IMR-90 (cell line): ENCODE measurements around the gene C6orf141. TPM values are rescaled to one million over a fixed set of nuclear protein-coding genes. Genes with fewer than 3 reads are reported as not detected.

ENCODE experiments used
- ATAC-seq: fragments of 200-7000 bp; cut with Tn5 transposase; 2 replicates; pipeline ENCODE4 v1.9.1; 2020; ENCODE audit warnings: low read depth, mild to moderate bottlenecking, moderate library complexity
- BruUV-seq: library from RNA; stranded (reverse); fragments of 400-500 nt; replicated peaks from 2 replicates; lab custom pipeline; 2021; lab: Mats Ljungman, UMichigan
- CTCF ChIA-PET: fragments of 300-600 bp; formaldehyde crosslinking; extraction: SDS; loops from one replicate; lab custom pipeline; 2021; ENCODE audit warnings: antibody characterized with exemption; lab: Yijun Ruan, JAX
- POLR2A ChIA-PET: fragments of 300-600 bp; sonication (Branson Sonifier 250); formaldehyde crosslinking; loops from one replicate; lab custom pipeline; 2022; ENCODE audit warnings: antibody characterized with exemption; ENCODE audit not compliant: unreplicated experiment; lab: Charles Lee
- DNase-seq: peaks from one replicate; pipeline ENCODE4 v3.0.0; 2013
- H2AFZ ChIP-seq: replicated peaks from 2 replicates; pipeline ENCODE3; 2013; ENCODE audit warnings: low read length, mild to moderate bottlenecking; ENCODE audit not compliant: poor library complexity
- H2AK5ac ChIP-seq: 2 replicates; pipeline ENCODE4 v1.6.1; 2013; ENCODE audit warnings: low read depth, low read length, inconsistent platforms
- H2AK9ac ChIP-seq: replicated peaks from 2 replicates; pipeline ENCODE3; 2013; ENCODE audit warnings: mild to moderate bottlenecking, low read depth, low read length, moderate library complexity; ENCODE audit not compliant: poor library complexity
- H2BK120ac ChIP-seq: 2 replicates; pipeline ENCODE4 v1.6.1; 2013; ENCODE audit warnings: low read depth, low read length, inconsistent platforms
- H2BK15ac ChIP-seq: 3 replicates; pipeline ENCODE4 v1.6.1; 2013; ENCODE audit warnings: low read depth, low read length, inconsistent platforms
- H2BK20ac ChIP-seq: 2 replicates; pipeline ENCODE4 v1.6.1; 2013; ENCODE audit warnings: low read depth, mild to moderate bottlenecking, inconsistent platforms, low read length, moderate library complexity
- H2BK5ac ChIP-seq: 2 replicates; pipeline ENCODE4 v1.6.1; 2013; ENCODE audit warnings: mild to moderate bottlenecking, low read depth, low read length, inconsistent platforms; ENCODE audit not compliant: poor library complexity, severe bottlenecking
- H3K14ac ChIP-seq: replicated peaks from 2 replicates; pipeline ENCODE4 v1.6.1; 2013; ENCODE audit warnings: low read depth, low read length, inconsistent platforms
- H3K18ac ChIP-seq: 2 replicates; pipeline ENCODE4 v1.6.1; 2013; ENCODE audit warnings: low read depth, low read length, control low read depth
- H3K23ac ChIP-seq: 2 replicates; pipeline ENCODE4 v1.6.1; 2013; ENCODE audit warnings: low read depth, low read length, inconsistent platforms
- H3K27ac ChIP-seq: 2 replicates; pipeline ENCODE4 v1.5.1; 2013; ENCODE audit warnings: mild to moderate bottlenecking, control low read depth, low read length; ENCODE audit not compliant: insufficient read depth
- H3K27me3 ChIP-seq: 2 replicates; pipeline ENCODE4 v1.6.1; 2013; ENCODE audit warnings: low read length; ENCODE audit not compliant: control insufficient read depth, insufficient read depth
- H3K36me3 ChIP-seq: 2 replicates; pipeline ENCODE4 v1.6.1; 2013; ENCODE audit warnings: low read length, mixed read lengths; ENCODE audit not compliant: control insufficient read depth, insufficient read depth
- H3K4ac ChIP-seq: 2 replicates; pipeline ENCODE4 v1.6.1; 2013; ENCODE audit warnings: low read depth, low read length, inconsistent platforms
- H3K4me1 ChIP-seq: 2 replicates; pipeline ENCODE4 v1.6.1; 2013; ENCODE audit warnings: low read length, mixed read lengths; ENCODE audit not compliant: control insufficient read depth, insufficient read depth
- H3K4me2 ChIP-seq: 2 replicates; pipeline ENCODE4 v1.6.1; 2013; ENCODE audit warnings: low read depth, mild to moderate bottlenecking, control low read depth, low read length, moderate library complexity
- H3K4me3 ChIP-seq: 2 replicates; pipeline ENCODE4 v1.5.1; 2013; ENCODE audit warnings: low read depth, mild to moderate bottlenecking, control low read depth, low read length, moderate library complexity; ENCODE audit not compliant: insufficient read depth
- H3K56ac ChIP-seq: 2 replicates; pipeline ENCODE4 v1.6.1; 2013; ENCODE audit warnings: low read length, inconsistent platforms; ENCODE audit not compliant: insufficient read depth; ENCODE audit errors: extremely low read depth
- H3K79me1 ChIP-seq, 2 experiments: 2 replicates each; pipeline ENCODE4 v1.6.1; 2013; ENCODE audit warnings: low read length in 2 of 2, inconsistent platforms in 1 of 2, low read depth in 1 of 2
- H3K9ac ChIP-seq: 2 replicates; pipeline ENCODE4 v1.6.1; 2013; ENCODE audit warnings: low read depth, low read length, control low read depth
- H3K9me1 ChIP-seq: 2 replicates; pipeline ENCODE4 v1.6.1; 2013; ENCODE audit warnings: low read length, inconsistent platforms; ENCODE audit not compliant: insufficient read depth
- H3K9me3 ChIP-seq: 2 replicates; pipeline ENCODE4 v1.6.1; 2013; ENCODE audit warnings: low read length; ENCODE audit not compliant: control insufficient read depth, insufficient read depth
- H4K20me1 ChIP-seq: 2 replicates; pipeline ENCODE4 v1.6.1; 2013; ENCODE audit warnings: low read length, inconsistent platforms; ENCODE audit not compliant: insufficient read depth
- H4K5ac ChIP-seq: 2 replicates; pipeline ENCODE4 v1.6.1; 2013; ENCODE audit warnings: mild to moderate bottlenecking, low read depth, low read length, control low read depth
- H4K8ac ChIP-seq, 2 experiments: 2 replicates each; pipeline ENCODE4 v1.6.1; 2013; ENCODE audit warnings: low read depth in 2 of 2, low read length in 2 of 2, control low read depth in 1 of 2, inconsistent platforms in 1 of 2
- H4K91ac ChIP-seq: 2 replicates; pipeline ENCODE4 v1.6.1; 2013; ENCODE audit warnings: low read depth, low read length, inconsistent platforms; ENCODE audit not compliant: insufficient read depth
- BHLHE40 ChIP-seq: fragments of 150-350 bp; IDR thresholded peaks from 2 replicates; pipeline ENCODE4 v1.6.1; 2016; ENCODE audit warnings: mild to moderate bottlenecking, low read depth, low read length
- CEBPB ChIP-seq: IDR thresholded peaks from 2 replicates; pipeline ENCODE4 v1.6.1; 2012; ENCODE audit warnings: low read depth, low read length, improper control_type of control experiment
- MXI1 ChIP-seq: IDR thresholded peaks from 2 replicates; pipeline ENCODE4 v1.6.1; 2012; ENCODE audit warnings: low read depth, mild to moderate bottlenecking, low read length, moderate library complexity, borderline replicate concordance
- POLR2A ChIP-seq: IDR thresholded peaks from 2 replicates; pipeline ENCODE4 v1.6.1; 2012; ENCODE audit warnings: mild to moderate bottlenecking, low read depth, low read length
- RAD21 ChIP-seq: IDR thresholded peaks from 2 replicates; pipeline ENCODE4 v1.6.1; 2012; ENCODE audit warnings: low read length, improper control_type of control experiment
- RCOR1 ChIP-seq: IDR thresholded peaks from 2 replicates; pipeline ENCODE4 v1.6.1; 2012; ENCODE audit warnings: mild to moderate bottlenecking, low read length, improper control_type of control experiment; ENCODE audit not compliant: insufficient replicate concordance
- RFX5 ChIP-seq: IDR thresholded peaks from 2 replicates; pipeline ENCODE4 v1.8.0; 2012; ENCODE audit warnings: low read depth, mild to moderate bottlenecking, low read length, moderate library complexity
- WGBS, 2 experiments: methylation state at CpG; one replicate each; pipeline versions ENCODE4 v1.1.5 to v1.1.7; 2013; ENCODE audit warnings: missing lambda C conversion rate in 2 of 2; ENCODE audit not compliant: insufficient read length in 1 of 2; ENCODE audit errors: extremely low coverage in 2 of 2; 5-methylcytosine and 5-hydroxymethylcytosine counted together
- dilution Hi-C: fragments of 300-500 bp; cut with HindIII; formaldehyde crosslinking; loops from one replicate; pipeline ENCODE4 v1.14.3; 2018; ENCODE audit warnings: low sequenced_read_pairs; ENCODE audit not compliant: unreplicated experiment
- in situ Hi-C: fragments of 300-500 bp; cut with MboI; formaldehyde crosslinking; loops from 3 replicates; pipeline ENCODE4 v1.14.3; 2019; ENCODE audit warnings: low sequenced_read_pairs, inconsistent platforms, mixed read lengths
- intact Hi-C: fragments of 100-400 bp; cut with micrococcal nuclease; formaldehyde crosslinking; loops from 2 replicates; pipeline ENCODE4 v1.10.0; 2022
- polyA plus RNA-seq, 3 experiments: library from polyadenylated mRNA; depleted of rRNA; stranded (reverse); fragments of >200 nt; gene quantifications; 2 replicates each; pipeline ENCODE4 v1.2.3, GENCODE V29; 2012; ENCODE audit warnings: low replicate concordance in 1 of 3
- total RNA-seq: library from RNA; depleted of rRNA; stranded (reverse); fragments of >200 nt; gene quantifications from 2 replicates; pipeline ENCODE4 v1.2.3, GENCODE V29; 2012
- TF ChIP-seq, protein P1 (sequence below): conservative IDR thresholded peaks from 2 replicates; pipeline ENCODE4 v1.5.1; 2012; ENCODE audit warnings: mild to moderate bottlenecking, low read depth, low read length, improper control_type of control experiment

Gene C6orf141
- total and polyA plus RNA-seq, 2 of the 4 experiments (the other 2 are of a cell fraction), result not detected

DNA sequence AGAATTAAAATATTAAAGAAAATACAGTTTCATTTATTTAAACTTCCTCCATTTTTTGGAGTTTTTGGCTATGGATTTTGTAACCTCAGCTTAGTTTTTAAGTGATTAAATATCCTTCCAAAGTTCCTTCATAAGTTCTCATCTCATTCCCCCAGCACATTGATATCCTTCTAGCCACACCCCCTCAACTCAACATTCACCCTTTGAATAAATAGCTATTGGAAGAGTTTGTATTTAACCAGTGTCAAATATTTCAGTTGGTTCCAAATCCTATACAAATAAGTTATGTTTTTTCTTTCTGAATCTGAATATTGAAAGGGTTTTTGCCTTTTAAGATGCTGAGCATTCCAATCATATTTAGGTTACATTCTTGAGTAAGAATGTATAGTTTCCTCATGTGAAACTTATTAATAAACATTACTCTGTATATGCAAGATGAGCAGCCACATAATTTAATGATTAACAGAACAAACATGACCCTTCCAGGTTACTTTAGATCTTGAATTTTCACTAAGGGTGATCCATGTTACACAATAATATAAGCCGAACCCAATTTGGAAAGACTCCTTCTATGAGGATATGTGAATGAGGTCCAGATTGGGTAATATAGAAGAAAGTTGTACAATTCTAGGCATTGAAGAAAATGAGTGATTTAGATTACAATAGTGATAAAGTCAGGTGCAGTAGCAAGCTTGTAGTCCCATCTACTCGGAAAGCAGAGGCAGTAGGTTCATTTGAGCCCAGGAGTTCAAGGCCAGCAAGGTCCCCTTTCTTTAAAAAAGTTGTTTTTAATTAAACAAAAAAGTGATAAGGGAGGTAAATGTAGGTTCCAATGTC, 37.1 kb upstream of the C6orf141 start:
- ChIA-PET POLR2A (no interaction called here), CTCF (no interaction called here)
- Histone ChIP-seq H3K23ac (no peak overlapping the region), H3K36me3 (no peaks in the 10 kb centered on the region), H2BK15ac (no peak overlapping the region), H2BK120ac (no peak overlapping the region), H3K4ac (no peak overlapping the region), H3K9me1 (no peaks in the 10 kb centered on the region), H3K9ac (no peak overlapping the region), H4K91ac (no peak overlapping the region), H3K56ac (no peak overlapping the region), H3K4me2 (no peak overlapping the region), H4K5ac (no peak overlapping the region), H3K18ac (no peak overlapping the region), H3K27ac (no peak overlapping the region), H2AK9ac (no peak overlapping the region), H3K27me3 (no peaks in the 10 kb centered on the region), H2BK5ac (no peak overlapping the region), H3K14ac (no peak overlapping the region), H2AFZ (no peak overlapping the region), H2AK5ac (no peak overlapping the region), H3K9me3 (no peaks in the 10 kb centered on the region), H3K4me1 (no peaks in the 10 kb centered on the region), H3K79me1 (no peaks in the 10 kb centered on the region), H4K8ac (no peak overlapping the region), H2BK20ac (no peak overlapping the region), H3K4me3 (no peak overlapping the region), H4K20me1 (no peaks in the 10 kb centered on the region)
- DNase-seq (peak; percentile 1), ATAC-seq (no peak; the same call in 1 of the 2 replicates)
- WGBS, 2 experiments, result no CpG with 5 or more reads among the region's 2 CpGs
- in situ Hi-C loops (no loop called here), intact Hi-C loops (no loop called here), dilution Hi-C loops (no loop called here)
- no TSS peak for BruUV-seq
- TF ChIP-seq RAD21 (no peak), RCOR1 (no peak), POLR2A (no peak), RFX5 (no peak), MXI1 (no peak), BHLHE40 (no peak), CEBPB (0 out of 2 replicates have a peak, but pooled peaks have one; percentile 3)
- TF ChIP-seq, protein P1, sequence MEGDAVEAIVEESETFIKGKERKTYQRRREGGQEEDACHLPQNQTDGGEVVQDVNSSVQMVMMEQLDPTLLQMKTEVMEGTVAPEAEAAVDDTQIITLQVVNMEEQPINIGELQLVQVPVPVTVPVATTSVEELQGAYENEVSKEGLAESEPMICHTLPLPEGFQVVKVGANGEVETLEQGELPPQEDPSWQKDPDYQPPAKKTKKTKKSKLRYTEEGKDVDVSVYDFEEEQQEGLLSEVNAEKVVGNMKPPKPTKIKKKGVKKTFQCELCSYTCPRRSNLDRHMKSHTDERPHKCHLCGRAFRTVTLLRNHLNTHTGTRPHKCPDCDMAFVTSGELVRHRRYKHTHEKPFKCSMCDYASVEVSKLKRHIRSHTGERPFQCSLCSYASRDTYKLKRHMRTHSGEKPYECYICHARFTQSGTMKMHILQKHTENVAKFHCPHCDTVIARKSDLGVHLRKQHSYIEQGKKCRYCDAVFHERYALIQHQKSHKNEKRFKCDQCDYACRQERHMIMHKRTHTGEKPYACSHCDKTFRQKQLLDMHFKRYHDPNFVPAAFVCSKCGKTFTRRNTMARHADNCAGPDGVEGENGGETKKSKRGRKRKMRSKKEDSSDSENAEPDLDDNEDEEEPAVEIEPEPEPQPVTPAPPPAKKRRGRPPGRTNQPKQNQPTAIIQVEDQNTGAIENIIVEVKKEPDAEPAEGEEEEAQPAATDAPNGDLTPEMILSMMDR, result no peak
